Activated CD4-positive, alpha-beta T cell treated with anti-CD3 and anti-CD28 coated beads, Interleukin-2, Interleukin-4, amounts not matched to agents 100 ng/mL and 50 ng/mL, durations not matched to agents 16 hours and 8 hours (primary cell): ENCODE results near the gene MRPL38.
"Not testable (repeated sequence)": the region's sequence is repeated elsewhere in the genome, so short reads cannot be mapped to it uniquely, and the experiment has no call there.

Source experiments
- DNase-seq: peaks from one replicate; pipeline ENCODE4 v3.0.0-alpha.2; 2020; ENCODE audit warnings: low spot score

The MRPL38 gene

GRCh38 chr17:75854101-75854748, 50.5 kb downstream of the MRPL38 start:
- no peak for DNase-seq

GRCh38 chr17:75853433-75853832, 51.3 kb downstream of the MRPL38 start:
- no peak for DNase-seq

GRCh38 chr17:75851693-75851991, 53.0 kb downstream of the MRPL38 start:
- not testable (repeated sequence) for DNase-seq

- no peak for DNase-seq
Observed at GRCh38 chr17:75850928-75851692, 53.6 kb downstream of the MRPL38 start.

- no peak for DNase-seq
Observed at GRCh38 chr17:75849724-75850123, 55.0 kb downstream of the MRPL38 start.

GRCh38 chr17:75849279-75849646, 55.4 kb downstream of the MRPL38 start:
- DNase-seq: no peak
